HG02840 (cell line): ENCODE measurements around the gene C11orf54.
"Not testable (repeated sequence)": the region's sequence is repeated elsewhere in the genome, so short reads cannot be mapped to it uniquely, and the experiment has no call there.

Experiments used
- ATAC-seq: cut with Tn5 transposase; IDR thresholded peaks from one replicate; pipeline ENCODE4 v1.9.1; 2021; ENCODE audit warnings: mild to moderate bottlenecking, moderate library complexity, moderate number of reproducible peaks; ENCODE audit not compliant: unreplicated experiment, low FRiP score

Gene C11orf54

GRCh38 chr11:93733474-93733873 is 8.0 kb upstream of the C11orf54 start:
- ATAC-seq, result no peak

GRCh38 chr11:93734427-93735222 is 6.8 kb upstream of the C11orf54 start:
- ATAC-seq, result no peak

- no peak for ATAC-seq
Observed at GRCh38 chr11:93735627-93736026, 5.8 kb upstream of the C11orf54 start.

GRCh38 chr11:93736129-93736528 is 5.3 kb upstream of the C11orf54 start:
- no peak for ATAC-seq

- no peak for ATAC-seq
Observed at GRCh38 chr11:93737904-93738612, 3.4 kb upstream of the C11orf54 start.

- no peak for ATAC-seq
Observed at GRCh38 chr11:93738647-93739081, 2.8 kb upstream of the C11orf54 start.

GRCh38 chr11:93740031-93740729 is 1.3 kb upstream of the C11orf54 start:
- ATAC-seq, result no peak

- peak; percentile 29 for ATAC-seq
Observed at GRCh38 chr11:93740730-93741093, 760 bp upstream of the C11orf54 start.

GRCh38 chr11:93741882-93742226 is 382 bp downstream of the C11orf54 start:
- peak; percentile 5 for ATAC-seq

GRCh38 chr11:93743291-93743690 is 1.8 kb downstream of the C11orf54 start:
- ATAC-seq, result no peak

- ATAC-seq, result no peak
Observed at GRCh38 chr11:93744669-93745004, 3.2 kb downstream of the C11orf54 start.

GRCh38 chr11:93745005-93745755 is 3.7 kb downstream of the C11orf54 start:
- ATAC-seq, result not testable (repeated sequence)

- no peak for ATAC-seq
Observed at GRCh38 chr11:93746101-93746500, 4.6 kb downstream of the C11orf54 start.

GRCh38 chr11:93747122-93747521 is 5.7 kb downstream of the C11orf54 start:
- ATAC-seq, result peak; percentile 79

GRCh38 chr11:93751001-93751400 is 9.5 kb downstream of the C11orf54 start:
- ATAC-seq, result no peak

GRCh38 chr11:93753241-93753640 is 11.8 kb downstream of the C11orf54 start:
- no peak for ATAC-seq

- ATAC-seq, result no peak
Observed at GRCh38 chr11:93756748-93757147, 15.3 kb downstream of the C11orf54 start.

- no peak for ATAC-seq
Observed at GRCh38 chr11:93757301-93757700, 15.8 kb downstream of the C11orf54 start.

GRCh38 chr11:93757924-93758865 is 16.7 kb downstream of the C11orf54 start:
- ATAC-seq, result no peak

- not testable (repeated sequence) for ATAC-seq
Observed at GRCh38 chr11:93759123-93759522, 17.7 kb downstream of the C11orf54 start.
